DOHH2 (cell line): ENCODE data around the gene DNMT3A.

Source experiments
- CTCF ChIP-seq: fragments of 200-600 bp; sonication (generic); IDR thresholded peaks from one replicate; pipeline ENCODE4 v1.5.1; 2014; ENCODE audit warnings: antibody characterized with exemption, mild to moderate bottlenecking, low read depth, low read length; ENCODE audit not compliant: poor library complexity, severe bottlenecking
- EZH2phosphoT487 ChIP-seq: fragments of 200-600 bp; sonication (generic); IDR thresholded peaks from 2 replicates; pipeline ENCODE4 v1.6.1; 2017; ENCODE audit warnings: borderline replicate concordance, mild to moderate bottlenecking, antibody characterized with exemption, low read length, moderate library complexity, mixed read lengths

DNA sequence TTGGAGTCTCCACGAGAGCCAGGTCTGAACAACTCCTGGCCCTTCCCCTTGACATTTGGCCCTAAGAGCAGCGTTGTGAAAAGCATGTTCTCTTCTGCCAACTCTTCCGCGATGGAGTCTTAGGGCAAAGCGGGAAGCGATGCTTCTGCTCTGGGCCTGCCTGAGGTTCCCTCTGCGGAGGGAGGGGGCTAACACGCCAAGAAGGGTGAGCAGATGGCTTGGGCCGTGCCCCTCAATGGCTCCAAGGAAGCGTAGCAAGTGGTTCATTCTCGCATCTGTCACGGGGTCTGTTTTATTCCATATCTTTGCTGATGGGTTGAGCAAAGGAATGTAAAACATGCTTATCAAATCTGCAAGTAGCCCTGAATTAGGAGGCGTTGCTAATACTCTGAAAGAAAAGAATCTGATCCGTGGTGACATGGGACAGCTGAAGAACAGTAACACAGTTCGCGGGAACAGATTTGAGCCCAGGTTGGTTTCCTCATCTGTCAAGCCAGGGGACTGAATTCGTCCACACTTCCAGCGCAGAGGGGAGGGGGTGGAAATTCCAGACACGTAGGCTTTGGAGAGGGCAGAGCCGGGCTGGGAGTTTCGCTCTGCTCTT is 38.0 kb downstream of the DNMT3A start:
- TF ChIP-seq CTCF (no peak), EZH2phosphoT487 (no peak)
